ENCODE measurements around the gene EPM2A. TPM values are rescaled to one million over a fixed set of nuclear protein-coding genes. Genes with fewer than 3 reads are reported as not detected.

The EPM2A gene
- total and polyA plus RNA-seq, 2 donors (not counting 3 experiments of a cell fraction or from before 2014, with no cell fraction given): 3.1 to 4.8 TPM

GRCh38 chr6:145714731-145715130 lies 20.6 kb downstream of the EPM2A start:
- DNase-seq (ENCODE audit: low read depth, low spot score) (no peak), FAIRE-seq (no peak)
- no TSS peak for BruUV-seq (replicated peaks)
- Histone ChIP-seq H4K20me1 (replicated peaks; ENCODE audit: control insufficient read depth, extremely low read depth, insufficient read depth, low read length) (no peaks in the 10 kb centered on the region), H3K4me1 (ENCODE audit: control insufficient read depth, extremely low read depth, insufficient read depth, low read length) (no peaks in the 10 kb centered on the region), H2AFZ (ENCODE audit: low read depth, low read length) (no peak overlapping the region), H3K4me3 (replicated peaks in 1 of 3; ENCODE audit: insufficient read depth in 1 of 3, low read depth in 1 of 3, low read length in 3 of 3) (no peak overlapping the region), H3K36me3 (ENCODE audit: control insufficient read depth in 2 of 2, extremely low read depth in 1 of 2, insufficient read depth in 2 of 2, low read length in 2 of 2) (no peaks in the 10 kb centered on the region), H3K9ac (replicated peaks; ENCODE audit: extremely low read depth, insufficient read depth, low read length) (no peak overlapping the region), H3K9me1 (replicated peaks; ENCODE audit: control insufficient read depth, extremely low read depth, insufficient read depth, low read length) (no peaks in the 10 kb centered on the region), H3K79me2 (ENCODE audit: control insufficient read depth, insufficient read depth, low read length) (no peaks in the 10 kb centered on the region), H3K9me3 (replicated peaks; ENCODE audit: control insufficient read depth, insufficient read depth, low read length) (no peaks in the 10 kb centered on the region), H3K4me2 (ENCODE audit: insufficient read depth, low read length) (no peak overlapping the region), H3K27ac (ENCODE audit: insufficient read depth, low read depth, low read length) (no peak overlapping the region), H3K27me3 (ENCODE audit: control insufficient read depth in 2 of 2, insufficient read depth in 2 of 2, low read length in 2 of 2) (no peaks in the 10 kb centered on the region)
- POLR2A ChIA-PET: no interaction called here
- TF ChIP-seq MYC (IDR thresholded peaks at IDR 0.05; ENCODE audit: low read depth, low read length): no peak
- TF ChIP-seq POLR2AphosphoS5 (IDR thresholded peaks at IDR 0.05; ENCODE audit: insufficient read depth, low read depth, low read length): no peak
- TF ChIP-seq CTCF (IDR thresholded peaks at IDR 0.05; ENCODE audit: extremely low read depth in 1 of 2, insufficient read depth in 1 of 2, low read depth in 1 of 2, low read length in 2 of 2): no peak
- TF ChIP-seq FOS (IDR thresholded peaks at IDR 0.05; ENCODE audit: borderline replicate concordance, insufficient read depth, low read length): no peak
- TF ChIP-seq GATA2 (IDR thresholded peaks at IDR 0.05; ENCODE audit: insufficient read depth, insufficient read length, low read depth, low read length): no peak
- TF ChIP-seq POLR2A (IDR thresholded peaks at IDR 0.05; ENCODE audit: low read depth, low read length): no peak
- TF ChIP-seq MAX (IDR thresholded peaks at IDR 0.05; ENCODE audit: insufficient read depth, insufficient read length): no peak
- TF ChIP-seq JUN (IDR thresholded peaks at IDR 0.05; ENCODE audit: borderline replicate concordance, insufficient read depth, insufficient read length, low read depth): no peak
- CTCF ChIA-PET: no interaction called here
- dilution Hi-C loops (cut with MboI; ENCODE audit: extremely low pct_ligation_motif_present, low sequenced_read_pairs): no loop called here
- intact Hi-C loops (cut with micrococcal nuclease): no loop called here
